ENCODE data around the gene MTMR3.

Gene MTMR3

DNA sequence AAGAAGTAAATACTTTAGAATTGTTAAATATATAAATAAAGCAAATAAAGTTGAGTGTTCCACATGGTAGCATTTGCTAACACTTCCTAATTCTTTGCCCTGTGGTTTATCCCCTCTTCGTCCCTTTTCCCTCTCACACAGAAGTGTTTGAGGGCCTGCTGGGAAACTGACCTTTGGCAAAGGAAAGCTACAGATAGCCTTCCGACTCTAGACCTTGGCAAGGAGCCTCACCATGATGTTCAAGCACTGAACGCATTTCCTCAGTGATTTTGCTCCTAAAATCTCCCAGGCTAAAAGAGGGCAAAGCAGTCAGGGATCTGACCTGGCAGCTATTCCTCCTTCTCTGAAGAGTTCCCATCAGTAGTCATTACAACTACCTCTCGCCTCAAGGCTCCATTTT, 144.8 kb downstream of the MTMR3 start:
- no peak for DNase-seq (ENCODE audit: low spot score)

DNA sequence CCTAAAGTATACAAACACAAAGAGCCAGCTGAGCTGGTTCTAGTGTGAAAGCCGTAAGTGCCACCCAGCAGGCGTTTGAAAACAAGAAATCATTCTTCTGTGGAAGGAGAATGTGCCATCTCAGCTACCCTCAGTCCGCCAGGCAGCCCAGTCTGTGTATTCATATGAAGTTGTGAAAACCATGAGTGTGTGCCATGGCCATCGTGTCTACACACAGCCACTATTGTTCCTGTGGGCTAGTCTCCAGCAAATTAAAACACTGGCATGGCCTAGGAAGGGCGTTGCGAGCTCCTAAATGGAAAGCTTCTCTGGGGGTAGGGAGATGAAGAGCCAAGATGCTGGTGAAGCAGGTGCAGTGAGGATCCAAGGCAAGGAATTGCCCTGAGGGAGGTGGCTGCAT, 145.8 kb downstream of the MTMR3 start:
- DNase-seq (ENCODE audit: low spot score): no peak

DNA sequence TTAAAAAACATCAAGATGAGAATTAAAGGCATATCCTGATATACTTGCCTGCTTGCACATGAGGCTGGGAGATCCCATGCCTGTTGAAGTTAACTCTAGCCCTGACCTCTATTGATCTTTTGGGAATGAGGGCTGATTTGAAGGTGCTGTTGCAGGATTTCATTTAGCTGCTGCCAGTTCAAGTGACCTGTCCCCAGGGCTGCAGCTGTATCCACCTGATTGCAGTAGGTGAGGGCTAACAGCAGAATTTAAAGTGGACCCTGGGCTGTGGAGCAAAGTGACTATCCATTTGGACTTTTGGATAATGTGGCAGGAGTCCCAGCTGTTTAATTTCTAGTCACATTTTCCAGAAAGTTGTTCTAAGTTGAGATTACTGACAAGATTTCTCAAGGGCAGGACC, 146.5 kb downstream of the MTMR3 start:
- DNase-seq (ENCODE audit: low spot score): no peak

DNA sequence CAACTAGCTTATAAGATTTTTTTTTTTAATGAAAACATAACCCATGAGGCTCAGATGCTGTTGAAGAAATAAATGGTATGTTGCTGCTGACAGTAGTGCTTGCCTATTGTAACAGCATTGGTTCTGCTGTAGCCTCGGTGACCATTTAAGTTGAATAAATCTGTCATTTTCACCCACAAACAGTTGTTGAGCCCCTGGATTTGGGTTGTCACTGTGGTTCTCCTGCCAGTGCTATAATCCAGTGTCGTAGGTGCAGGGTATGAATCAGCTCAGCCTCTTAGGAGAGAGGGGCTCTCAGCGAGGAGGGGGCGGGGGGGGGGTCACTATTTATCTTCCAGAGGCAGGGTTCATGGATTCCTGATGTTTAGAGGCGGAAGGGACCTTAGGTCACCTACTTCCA, 147.4 kb downstream of the MTMR3 start:
- no peak for DNase-seq (ENCODE audit: low spot score)

DNA sequence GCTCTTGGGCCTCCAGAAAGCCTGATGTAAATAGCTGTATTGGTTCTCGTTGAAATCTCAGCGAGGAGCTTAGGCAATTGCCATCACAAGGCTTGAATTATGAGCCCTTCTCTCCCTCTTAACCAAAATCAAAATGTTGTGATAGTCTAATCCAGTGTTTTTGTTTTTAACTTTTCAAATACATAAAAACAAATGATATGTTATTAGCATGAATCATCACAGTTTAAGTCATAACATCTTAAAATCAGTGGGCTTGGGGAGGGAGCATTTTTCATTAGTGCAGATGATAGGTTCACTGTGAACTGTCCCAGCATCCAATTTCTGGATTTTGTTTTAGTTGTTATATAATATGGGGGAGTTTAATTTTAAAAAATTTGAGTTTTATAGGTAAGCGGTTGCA, 148.4 kb downstream of the MTMR3 start:
- DNase-seq (ENCODE audit: low spot score): no peak

DNA sequence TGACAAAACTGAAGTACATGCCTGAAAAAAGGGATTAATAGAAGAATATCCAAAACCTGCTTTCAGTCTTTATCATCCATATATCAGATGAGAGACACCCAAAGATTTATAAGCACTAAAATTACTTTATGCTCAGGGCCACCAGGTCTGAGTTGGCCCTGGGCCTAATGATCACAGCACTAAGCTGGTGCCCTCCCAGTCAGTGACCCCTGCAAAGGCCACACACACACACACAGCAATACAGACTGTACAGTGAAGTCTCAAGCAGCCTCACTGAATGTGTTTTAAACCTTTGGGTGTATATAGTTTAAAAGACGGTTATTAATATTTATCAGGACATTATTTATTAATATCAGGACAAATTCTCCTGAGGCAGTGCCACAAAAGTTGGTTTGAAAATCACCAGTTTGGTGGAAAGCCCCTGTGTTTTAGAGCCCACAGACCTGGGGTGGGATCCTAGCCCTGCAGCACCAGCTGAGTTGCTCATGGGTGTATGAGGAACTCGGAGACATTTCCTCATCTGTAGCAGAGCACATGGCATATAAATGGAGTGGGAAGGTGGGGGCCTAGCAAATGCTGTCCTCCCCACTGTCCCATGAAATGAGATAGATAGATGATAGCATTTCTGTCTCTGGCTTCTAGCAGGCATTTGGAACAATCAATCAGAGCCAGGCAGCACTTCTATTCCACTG, 148.9 kb downstream of the MTMR3 start:
- no peak for DNase-seq (ENCODE audit: low spot score)

DNA sequence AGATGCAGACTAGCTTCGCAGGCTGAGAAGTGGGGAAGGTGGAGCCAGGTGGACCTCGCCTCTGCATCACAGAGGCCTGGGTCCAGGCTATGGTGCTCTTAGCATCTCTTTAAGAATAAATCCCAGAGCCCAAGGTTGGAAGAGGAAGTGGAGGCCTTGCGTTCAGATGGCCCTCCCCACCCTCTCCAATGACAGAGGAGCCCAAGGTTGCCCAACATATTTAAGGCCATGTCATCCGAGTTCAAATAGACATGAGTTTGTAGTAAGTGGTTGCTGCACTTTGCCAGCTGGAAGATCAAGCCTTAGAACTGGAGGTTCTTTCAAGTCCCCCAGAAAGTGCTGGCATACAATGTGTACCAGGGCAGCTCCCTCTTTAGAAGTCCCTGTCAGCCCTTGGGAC, 150.2 kb downstream of the MTMR3 start:
- DNase-seq (ENCODE audit: low spot score): no peak

DNA sequence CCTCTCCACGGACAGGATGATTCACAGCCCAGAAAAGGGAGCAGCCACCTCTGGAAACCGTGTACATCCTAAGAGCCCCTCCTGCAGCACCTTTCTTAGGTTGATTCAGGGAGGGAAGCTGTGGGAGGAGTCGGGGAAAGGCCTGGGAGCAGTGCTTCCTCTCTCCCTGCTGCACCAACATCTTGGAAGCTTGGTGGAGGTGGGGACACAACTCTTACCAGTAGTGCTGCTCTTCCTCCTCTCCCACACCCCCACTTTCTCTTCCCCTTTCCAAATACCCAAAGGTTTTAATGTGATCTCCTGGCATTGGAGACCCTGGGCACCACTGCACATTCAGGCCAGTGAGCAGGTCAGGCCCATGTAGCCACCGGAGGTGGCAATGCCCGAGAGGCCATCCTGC, 150.9 kb downstream of the MTMR3 start:
- no peak for DNase-seq (ENCODE audit: low spot score)

DNA sequence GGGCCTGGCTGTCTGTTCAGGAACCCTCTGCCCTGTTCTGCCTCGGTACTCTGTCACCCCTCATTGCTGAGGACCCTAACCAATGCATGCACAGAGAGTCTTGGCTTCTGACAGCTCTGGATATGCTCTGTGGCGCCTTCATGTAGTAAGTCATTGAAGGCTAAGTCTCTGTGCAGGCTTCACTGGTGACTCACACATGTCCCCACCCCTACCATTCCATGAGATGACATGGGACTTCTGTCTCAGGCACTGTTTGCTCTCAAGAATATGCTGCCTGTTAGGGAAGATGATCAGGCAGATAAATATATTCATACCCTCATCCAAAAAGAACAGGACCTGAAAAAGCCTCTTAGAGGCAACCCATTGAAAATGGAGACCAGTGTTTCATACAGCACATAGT, 153.7 kb downstream of the MTMR3 start:
- DNase-seq (ENCODE audit: low spot score): no peak

DNA sequence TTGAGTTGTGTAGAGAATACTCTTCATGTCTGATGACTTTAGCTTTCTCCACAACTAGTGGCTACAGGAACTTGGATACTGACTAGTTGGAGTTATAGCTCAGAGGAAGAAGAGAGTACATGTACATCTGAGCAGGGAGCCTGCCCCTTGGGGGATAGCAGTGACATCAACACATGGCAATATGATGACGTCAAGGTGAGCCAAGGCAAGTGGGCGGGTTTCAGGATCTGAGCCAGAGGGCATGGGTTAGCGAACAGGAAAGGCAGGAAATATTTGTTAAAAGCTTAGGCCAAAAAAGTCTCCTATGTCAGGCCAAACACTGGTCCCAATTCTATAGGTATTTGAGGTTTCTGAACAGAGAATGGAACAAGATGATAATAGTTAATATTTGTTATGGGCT, 155.2 kb downstream of the MTMR3 start:
- DNase-seq (ENCODE audit: low spot score): no peak

DNA sequence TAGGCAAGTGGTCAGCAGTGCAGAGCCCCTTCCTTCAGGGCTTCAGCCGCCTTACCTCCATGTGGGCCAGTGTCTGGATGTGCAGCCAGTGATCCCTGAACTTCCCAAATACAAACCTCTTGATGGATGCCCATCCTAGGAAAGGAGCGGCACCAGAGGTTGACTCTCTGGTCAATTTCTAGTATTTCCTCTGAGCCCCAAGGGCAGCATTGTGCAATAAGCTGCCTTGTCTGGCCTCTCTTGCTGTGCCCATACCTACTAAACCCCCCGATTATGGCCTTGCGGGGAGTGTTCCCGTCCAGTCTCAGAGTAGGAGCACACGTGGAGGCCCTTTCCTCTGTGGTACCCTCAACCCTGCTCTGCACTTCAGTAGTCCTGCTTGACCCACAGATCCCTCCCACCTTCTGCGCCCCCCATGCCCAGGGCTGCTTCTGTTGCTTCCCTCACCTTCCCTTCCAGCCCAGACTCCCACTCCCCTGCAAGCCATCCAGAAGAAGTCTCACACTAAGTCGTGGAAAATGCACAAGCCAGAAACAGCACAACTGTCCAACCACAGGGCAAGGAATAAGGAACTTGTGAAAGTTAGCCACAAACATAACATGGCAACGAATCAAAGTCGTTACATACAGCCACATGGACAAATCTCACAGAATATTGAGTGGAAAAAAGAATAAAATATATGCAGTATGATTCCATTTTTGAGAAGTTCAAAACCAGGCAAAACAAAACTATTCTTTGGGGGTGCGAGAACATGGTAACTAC, 157.7 kb downstream of the MTMR3 start:
- no peak for DNase-seq (ENCODE audit: low spot score)

DNA sequence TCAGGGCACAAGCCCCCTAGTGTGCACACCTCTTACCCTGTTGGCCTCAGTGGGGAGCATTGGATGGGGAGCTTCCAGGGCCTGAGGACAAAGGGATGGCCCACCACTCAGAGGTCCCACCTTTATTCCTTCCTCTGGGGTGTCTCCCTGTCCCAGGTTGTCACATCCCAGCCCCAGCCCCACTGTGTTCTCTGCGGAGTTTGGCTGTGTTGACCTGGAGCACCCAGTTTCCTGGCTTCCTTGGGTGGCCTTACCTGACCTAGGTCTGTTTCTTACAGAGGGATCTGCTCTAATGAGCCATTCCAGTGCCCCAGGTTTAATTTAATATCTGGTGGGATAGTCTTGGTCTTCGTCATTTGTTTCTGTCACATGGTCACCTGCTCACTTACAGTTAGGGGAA, 158.5 kb downstream of the MTMR3 start:
- no peak for DNase-seq (ENCODE audit: low spot score)

DNA sequence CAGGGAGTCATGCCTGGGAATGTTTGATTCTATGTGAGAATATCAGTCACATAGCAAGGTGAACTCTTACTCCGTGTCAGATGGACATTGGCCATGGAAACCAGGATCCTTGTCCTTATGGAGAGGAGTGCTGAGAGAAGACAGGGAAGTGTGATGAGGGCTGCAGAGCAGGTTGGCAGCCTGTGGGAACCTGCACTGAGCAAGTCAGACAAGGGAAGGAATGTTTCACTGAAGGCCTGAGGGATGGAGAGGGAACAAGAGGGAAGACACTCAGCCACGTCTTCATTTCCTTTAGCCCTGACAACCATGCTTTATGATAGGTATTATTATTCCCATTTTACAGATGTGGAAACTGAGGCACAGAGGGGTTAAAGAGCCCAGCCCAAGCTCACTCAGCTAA, 158.9 kb downstream of the MTMR3 start:
- no peak for DNase-seq (ENCODE audit: low spot score)

DNA sequence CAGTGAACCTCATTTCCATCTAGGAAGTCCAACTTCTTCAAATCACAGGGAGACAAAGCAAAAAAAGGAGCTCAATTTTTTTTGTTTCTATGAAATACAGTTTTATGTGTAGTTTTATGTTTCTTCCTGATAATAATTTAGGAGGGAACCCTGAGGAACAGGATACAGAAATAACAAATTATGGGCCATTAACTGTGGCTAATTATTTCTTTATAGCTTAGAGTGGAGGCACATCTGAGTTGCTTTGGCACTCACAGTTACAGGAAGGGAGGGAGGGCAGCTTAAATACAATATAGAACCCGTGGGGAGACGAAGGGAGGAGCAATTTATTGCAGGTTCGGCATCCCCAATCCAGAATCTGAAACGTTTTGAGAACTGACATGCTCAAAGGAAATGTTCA, 160.2 kb downstream of the MTMR3 start:
- no peak for DNase-seq (ENCODE audit: low spot score)

DNA sequence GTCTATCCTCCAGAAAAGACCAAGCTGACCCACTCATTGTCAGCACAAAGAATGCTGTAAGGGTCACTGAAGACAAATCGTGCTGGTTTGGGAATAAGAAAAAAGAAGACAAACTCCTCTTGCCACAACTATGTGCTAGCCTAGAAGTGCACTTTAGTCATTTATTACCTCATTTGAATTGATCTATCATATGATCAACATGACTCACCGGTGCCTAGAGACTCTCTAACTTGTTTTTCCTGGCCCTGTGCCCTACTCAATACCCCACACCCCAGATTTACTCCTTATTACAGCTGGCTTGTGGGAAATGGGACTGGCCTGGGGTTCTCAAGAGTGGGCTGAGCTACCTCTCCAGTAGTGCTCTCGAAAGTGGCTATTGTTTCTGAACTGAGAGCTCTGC, 161.4 kb downstream of the MTMR3 start:
- DNase-seq (ENCODE audit: low spot score): no peak

DNA sequence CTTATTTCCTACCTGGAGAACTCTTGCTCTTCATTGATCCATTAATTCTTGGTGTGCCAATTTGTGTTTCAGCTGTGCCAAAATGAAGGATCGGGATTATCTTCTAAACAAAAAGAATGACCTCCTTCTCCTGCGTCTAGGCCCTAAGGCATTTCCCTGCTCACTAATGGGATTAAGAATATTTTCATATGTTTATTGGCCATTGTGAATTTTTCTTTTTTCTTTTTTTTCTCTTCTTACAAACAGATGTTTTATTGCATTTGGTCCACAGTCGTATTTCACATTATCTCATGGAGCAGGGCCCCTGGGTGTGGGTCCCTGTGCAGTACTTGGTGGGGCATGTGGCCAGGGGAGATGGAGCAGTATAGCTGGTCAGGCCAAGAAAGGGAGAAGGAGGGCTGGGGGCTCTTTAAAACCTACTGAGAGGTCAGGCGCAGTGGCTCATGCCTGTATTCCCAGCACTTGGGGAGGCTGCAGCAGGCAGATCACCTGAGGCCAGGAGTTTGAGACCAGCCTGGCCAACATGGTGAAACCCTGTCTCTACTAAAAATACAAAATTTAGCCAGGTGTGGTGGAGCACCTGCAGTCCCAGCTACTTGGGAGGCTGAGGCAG, 162.0 kb downstream of the MTMR3 start:
- no peak for DNase-seq (ENCODE audit: low spot score)

DNA sequence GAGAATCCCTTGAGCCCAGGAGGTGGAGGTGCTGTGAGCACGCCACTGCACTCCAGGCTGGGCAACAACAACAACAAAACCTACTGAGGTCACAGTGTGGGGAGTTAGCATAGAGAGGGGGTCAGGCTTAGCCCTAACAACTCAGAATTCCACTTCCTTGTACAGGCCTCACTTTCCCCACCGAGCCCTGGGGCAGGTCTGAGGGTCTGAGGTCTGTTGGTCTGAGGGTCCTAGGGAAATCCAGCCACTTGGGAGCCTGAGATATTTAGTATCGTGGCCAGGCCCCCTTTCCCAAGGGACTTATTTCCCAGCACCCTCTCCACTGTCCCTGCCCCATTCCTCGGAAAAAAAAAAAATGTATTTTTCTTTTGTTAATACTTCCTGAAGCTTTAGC, 162.5 kb downstream of the MTMR3 start:
- no peak for DNase-seq (ENCODE audit: low spot score)

DNA sequence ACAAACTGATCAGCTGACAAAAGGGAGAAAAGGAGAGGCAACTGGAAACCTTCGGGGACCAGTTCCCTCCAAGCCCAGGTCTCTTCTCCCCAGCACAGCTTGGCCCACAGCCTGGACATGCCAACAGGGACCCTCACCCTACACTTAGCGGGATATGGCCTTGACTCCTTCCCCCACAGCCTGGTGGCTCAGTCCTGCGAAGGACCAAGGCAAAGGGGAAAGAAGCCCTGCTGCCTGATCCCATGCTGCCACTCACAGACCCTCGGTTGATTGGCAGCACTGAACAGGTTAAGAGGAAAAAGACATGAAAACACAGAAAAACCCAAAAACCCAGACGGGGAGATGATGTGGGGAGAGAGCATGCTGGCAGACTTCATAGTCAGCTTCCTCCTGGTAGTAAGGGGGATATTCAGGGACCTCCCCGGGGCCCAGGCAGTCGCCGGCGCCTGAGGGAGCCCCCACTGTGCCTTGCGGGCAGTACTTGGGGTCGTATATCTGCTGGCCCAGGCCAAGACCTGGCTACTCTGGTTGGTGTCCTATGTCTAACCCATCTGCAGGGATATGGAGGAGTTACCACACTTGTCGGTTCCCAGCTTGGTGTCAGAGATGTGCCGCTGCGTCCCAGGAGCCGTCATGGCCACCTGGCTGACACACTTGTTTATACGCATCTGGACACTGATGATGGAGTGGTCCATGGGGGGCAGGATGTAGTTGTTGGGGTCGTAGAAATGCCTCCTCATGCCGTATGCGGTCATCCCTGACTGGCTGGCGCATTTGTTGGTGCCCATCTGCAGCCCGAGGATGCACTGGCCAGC, 163.1 kb downstream of the MTMR3 start:
- no peak for DNase-seq (ENCODE audit: low spot score)

DNA sequence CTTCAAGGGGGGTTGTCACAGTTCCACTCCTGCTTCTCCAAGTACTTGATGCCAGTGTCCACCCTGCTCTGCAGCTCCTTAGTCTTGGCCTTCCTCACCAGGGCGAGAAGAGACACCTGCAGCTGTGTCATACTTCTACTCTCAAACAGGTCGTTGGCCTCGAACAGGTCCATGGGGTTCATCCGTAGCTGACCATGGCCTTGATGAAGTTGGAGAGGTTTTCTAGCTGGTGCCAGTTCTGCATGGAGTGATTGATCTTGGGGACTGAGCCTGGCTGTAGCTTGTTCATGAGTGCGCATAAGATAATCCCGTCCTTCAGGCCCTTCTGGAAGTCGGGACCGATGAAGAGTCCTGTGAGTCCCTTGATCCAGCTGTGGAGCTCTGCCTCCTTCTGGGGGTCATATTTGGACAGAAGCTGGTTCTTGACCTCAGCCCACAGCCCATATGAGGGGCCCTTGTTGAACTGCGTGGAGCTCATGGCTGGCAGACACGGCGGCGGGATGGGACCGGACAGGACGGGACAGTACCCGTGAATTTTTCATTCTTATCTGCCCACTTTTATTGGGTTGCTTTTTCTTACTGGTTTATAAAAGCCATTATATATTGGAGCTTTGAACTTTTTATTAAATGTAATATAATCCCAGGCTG, 163.9 kb downstream of the MTMR3 start:
- DNase-seq (ENCODE audit: low spot score): no peak

DNA sequence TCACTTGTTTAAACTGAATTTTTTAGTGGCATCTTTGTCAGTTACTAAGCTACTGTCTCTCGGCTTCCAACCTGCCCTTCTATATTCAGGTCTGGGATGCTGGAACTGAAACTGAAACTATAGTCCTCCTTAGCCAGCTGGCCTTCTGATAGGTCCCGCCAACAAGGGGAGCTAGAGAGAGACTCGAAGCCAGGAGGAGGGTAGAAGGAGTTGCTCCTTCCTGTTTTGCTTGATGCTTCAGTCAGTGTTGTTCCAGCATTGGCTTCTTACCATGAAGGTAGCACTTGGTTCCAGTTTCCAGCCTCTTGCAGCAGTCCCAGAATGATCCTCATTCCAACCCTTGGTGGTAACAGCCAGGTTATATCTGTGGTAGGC, 164.4 kb downstream of the MTMR3 start:
- peak; percentile 52 for DNase-seq (ENCODE audit: low spot score)

DNA sequence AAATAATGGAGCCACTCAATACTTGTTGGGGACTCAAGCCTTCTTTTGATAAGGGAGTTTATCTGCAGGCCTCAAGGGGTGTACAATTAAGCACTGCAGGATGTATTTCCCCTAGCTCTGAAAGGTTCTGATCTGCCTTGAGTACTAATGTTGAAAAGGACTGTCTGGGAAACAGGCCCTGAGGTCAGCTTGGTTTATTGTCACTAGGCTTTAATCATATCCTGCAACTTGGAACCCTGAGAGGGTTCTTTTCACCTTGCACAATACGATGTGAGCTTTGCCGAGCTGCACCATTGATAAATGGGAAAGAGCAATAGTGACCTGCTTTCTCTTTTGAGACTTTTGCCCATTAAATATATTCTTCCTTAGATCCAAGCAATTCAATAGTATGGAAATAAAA, 165.7 kb downstream of the MTMR3 start:
- DNase-seq (ENCODE audit: low spot score): no peak

DNA sequence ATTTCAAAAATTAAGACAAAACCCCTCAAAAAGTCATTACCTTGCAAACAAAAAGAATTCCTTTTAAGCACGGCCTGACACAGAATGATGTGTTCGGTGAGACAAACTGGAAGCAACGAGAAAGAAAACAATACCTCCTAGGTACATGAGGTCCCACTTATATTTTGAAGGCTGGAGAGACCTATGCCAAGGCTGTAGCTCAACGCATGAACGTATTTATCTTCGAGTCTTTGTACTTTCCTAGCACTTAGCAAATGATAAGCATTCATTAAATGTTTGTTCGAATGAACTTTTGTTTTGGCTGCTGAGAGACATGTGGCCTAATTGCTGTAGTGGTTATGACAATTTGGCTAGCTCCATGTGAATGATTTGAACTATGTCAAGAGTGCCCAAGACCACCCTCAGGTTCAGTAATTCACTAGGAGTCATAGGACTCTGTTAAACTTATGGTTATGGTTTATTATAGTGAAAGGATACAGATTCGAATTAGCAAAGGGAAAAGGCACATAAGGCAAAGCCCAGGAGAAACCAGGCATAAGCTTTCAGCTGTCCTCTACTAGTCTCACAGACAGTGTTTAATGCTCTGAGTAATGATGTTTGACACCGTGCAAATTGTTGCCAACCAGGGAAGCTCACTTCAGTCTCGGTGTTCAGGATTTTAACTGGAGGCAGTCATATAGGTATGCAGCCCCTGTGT, 171.2 kb downstream of the MTMR3 start:
- DNase-seq (ENCODE audit: low spot score): no peak

Data from HuH-7 (cell line).